DND-41 (cell line): ENCODE results near the gene FAM187B.

ENCODE experiments used
- CTCF ChIP-seq: IDR thresholded peaks from 2 replicates; pipeline ENCODE4 v1.5.1; 2012; ENCODE audit warnings: borderline replicate concordance, low read length, moderate library complexity, mild to moderate bottlenecking; ENCODE audit not compliant: poor library complexity, severe bottlenecking; ENCODE audit errors: extremely low read depth
- EZH2 ChIP-seq: IDR thresholded peaks from 3 replicates; pipeline ENCODE4 v1.6.1; 2012; ENCODE audit warnings: borderline replicate concordance, low read depth, mild to moderate bottlenecking, moderate library complexity, low read length, inconsistent platforms; ENCODE audit not compliant: severe bottlenecking

- TF ChIP-seq CTCF (no peak), EZH2 (no peak)
Observed at GRCh38 chr19:35241417-35241816, 12.9 kb upstream of the FAM187B start.
